GM12874 (cell line): ENCODE measurements around the gene OR1J1.

ENCODE experiments used
- CTCF ChIP-seq: IDR thresholded peaks from 2 replicates; pipeline ENCODE4 v1.5.1; 2011; ENCODE audit warnings: low read depth, mild to moderate bottlenecking, control low read depth, low read length, moderate library complexity; ENCODE audit not compliant: insufficient read depth

The OR1J1 gene

GRCh38 chr9:122506964-122507363 is 29.2 kb upstream of the OR1J1 start:
- TF ChIP-seq CTCF = no peak

- TF ChIP-seq CTCF = peak; percentile 81
Observed at GRCh38 chr9:122498883-122499288, 21.2 kb upstream of the OR1J1 start.

GRCh38 chr9:122479062-122479461 is 1.3 kb upstream of the OR1J1 start:
- no peak for TF ChIP-seq CTCF

- TF ChIP-seq CTCF = no peak
Observed at GRCh38 chr9:122477346-122477745, 380 bp downstream of the OR1J1 start.

GRCh38 chr9:122475717-122476116 is 2.0 kb downstream of the OR1J1 start:
- TF ChIP-seq CTCF = no peak

GRCh38 chr9:122474561-122474960 is 3.2 kb downstream of the OR1J1 start:
- no peak for TF ChIP-seq CTCF

GRCh38 chr9:122468735-122469134 is 9.0 kb downstream of the OR1J1 start:
- TF ChIP-seq CTCF = no peak

GRCh38 chr9:122466456-122466855 is 11.3 kb downstream of the OR1J1 start:
- TF ChIP-seq CTCF = no peak
